Suprapubic skin (tissue), 3 donors: ENCODE measurements around the gene RPS3A.

Experiments used
- CTCF ChIP-seq, 2 donors: fragments of 200-600 bp in 1 of 2; fragments of 450-650 bp in 1 of 2; sonication (generic) in 1 of 2; IDR thresholded peaks; one replicate each; pipeline ENCODE4 v1.5.1; 2016 to 2019; ENCODE audit warnings: antibody characterized with exemption in 2 of 2, mild to moderate bottlenecking in 1 of 2, moderate library complexity in 1 of 2
- EP300 ChIP-seq: sonication (generic); formaldehyde crosslinking; IDR thresholded peaks from one replicate; pipeline ENCODE4 v1.6.1; 2017; ENCODE audit warnings: antibody characterized with exemption

DNA sequence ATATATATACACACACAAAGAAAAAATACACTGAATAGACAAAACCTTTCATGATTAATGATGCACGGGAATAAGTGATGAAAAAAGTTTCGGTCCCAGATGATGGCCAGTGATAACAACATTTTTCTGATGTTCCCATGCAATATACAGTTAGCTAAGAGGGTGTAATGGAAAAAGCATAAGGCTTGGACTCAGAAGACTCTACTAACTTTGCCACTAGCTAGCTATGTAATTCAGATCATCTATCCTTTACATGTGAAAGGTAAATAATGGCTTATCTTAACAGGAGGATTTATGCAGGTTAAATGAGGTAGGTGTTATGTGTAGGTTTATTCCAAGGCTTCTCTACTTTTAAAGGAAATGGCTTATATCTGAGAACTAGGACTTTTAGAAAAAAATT, 4.3 kb downstream of the RPS3A start:
- TF ChIP-seq CTCF (IDR thresholded peaks at IDR 0.05) (no peak), EP300 (no peak)
